ENCODE results near the gene ESAM. TPM values are rescaled to one million over a fixed set of nuclear protein-coding genes. Genes with fewer than 3 reads are reported as not detected.

Gene ESAM
- polyA plus RNA-seq, 3 donors = 59.4 to 78.9 (median 69.4) TPM

DNA sequence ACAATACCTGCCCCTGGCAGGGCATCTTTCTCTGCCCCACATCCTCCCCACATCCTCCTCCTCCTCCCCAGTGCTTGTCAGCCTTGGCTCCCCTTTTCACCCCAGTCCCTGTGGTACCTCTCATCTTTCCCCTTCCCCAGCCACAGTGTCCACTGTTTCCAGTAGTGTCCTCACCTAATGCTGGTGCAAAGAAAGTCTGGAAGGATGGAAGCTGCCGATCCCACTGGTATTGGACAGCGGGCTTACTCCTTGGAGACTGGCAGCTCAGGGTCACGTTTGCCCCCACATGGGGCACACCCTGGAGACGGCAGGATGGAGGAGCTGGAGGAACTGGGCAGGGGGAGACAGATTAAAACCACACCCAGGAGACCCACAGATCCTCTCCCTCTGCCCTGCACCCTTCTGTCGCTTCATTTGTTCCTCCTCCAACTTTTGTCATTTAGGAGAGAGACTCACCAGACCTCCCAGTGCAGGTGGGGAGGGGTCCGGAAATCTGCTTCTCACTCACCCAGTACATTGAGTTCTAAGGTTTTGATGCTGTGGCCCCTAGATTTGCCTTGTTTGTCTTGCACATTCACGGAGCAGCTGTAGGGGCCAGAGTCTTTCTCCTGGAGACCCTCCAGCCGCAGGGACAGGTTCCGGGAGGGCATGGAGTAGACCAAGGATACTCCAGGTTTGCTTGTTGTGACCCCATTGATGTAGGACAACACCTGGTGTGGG lies 5.9 kb downstream of the ESAM start:
- no peak for DNase-seq

DNA sequence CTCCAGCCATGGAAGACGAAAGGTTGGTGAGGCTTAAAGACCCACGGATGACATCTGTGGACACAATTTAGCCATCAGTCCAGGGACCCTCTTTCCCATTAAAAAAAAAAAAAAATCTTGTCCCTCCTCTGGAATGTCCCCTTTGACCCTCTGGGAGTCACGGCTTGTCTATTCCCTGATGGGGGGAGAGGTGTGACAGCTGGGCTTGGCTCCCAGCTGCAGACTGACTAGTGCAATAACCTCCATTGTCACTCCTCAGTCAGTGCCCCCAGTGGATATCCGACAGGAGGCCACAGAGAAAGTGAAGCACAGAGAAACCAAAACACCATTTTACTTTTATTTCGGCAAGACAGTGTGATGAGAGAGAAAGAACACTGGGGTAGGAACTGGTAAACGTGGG lies 7.4 kb downstream of the ESAM start:
- no peak for DNase-seq

DNA sequence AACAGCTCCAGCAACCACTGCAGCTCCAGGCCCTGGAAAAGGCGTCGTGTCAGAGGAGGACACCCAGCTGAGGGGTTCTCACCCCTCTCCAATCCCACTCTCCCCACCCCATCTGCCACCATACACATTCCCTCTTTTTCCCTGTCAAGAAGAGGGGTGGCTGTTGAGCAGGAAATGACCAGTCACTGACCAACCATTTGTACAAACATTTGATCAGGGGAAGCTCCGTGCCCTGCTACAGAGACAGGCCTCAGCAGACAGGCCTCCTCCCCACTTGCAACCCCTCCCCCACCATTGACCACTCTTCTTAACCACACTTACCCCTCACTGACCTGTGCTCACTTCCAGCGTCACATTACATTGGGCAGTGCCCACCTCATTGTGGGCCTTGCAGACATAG lies 7.8 kb downstream of the ESAM start:
- DNase-seq = no peak

DNA sequence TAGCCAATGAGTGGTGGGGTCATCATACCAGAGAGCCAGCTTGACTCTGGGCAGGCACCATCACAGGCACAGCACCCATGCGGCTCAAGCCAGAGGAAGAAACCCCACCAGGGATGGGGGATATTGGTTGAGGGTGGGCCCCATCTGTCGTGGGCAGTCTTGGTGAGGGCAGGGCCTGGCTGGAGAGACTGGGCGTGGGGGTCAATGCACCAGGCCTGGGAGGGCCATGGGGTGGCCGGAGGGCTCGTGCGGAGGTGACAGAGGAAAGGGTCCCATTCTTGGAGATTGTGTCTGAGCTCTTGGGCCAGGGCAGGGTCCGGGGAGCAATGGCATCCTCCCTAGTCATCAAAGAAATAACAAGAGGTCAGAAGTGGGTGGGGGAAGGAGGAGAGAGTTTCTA lies 8.5 kb downstream of the ESAM start:
- DNase-seq = no peak

DNA sequence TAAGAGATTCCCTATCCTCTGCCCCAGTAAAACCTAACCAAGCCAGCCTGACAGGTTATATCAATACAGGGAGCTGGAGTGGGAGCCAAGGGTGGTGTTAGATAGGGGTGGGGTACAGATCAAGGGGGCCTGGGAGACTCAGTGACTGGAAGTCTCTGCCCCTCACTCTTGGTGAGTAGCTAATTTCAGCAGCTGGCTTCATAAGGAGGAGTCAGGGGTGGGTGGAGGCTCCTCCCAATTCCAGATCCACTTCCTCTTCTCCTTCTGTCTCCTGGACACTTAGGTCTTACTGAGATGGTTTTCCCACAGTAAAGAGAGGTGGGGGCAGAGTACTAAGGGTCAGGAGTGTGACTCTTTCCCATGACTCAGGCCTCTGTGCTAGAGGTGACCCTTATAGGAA lies 8.9 kb downstream of the ESAM start:
- no peak for DNase-seq

DNA sequence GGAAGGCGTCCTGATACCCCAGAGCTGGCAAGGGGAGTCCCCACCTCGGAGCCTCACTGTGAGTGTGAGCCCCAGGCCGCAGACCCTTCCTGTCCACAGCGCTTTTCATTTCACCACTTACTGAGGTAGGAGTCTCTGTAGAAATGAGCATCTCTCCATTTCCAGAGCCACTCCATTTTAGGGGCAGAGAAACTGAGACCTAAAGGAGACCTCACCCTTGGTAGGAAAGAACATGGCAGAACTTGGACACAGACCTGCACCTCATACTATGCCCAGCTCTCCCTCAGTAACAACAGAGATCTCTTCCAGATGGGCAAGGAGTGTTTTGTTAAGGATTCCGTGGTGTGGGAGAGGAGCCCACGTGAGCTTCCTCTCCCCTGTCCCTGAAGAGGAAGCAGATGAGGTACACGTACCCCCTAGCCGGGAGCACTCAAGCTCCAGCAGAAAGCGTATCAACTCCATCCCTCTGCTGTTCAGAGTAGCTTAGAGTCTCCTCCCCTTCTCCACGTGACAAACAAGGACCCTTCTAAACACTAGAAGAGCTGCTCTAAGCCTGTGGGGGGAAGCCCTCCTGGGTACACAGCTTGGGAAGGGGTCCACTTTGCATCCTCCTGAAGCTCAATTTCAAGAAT lies 9.5 kb downstream of the ESAM start:
- no peak for DNase-seq

DNA sequence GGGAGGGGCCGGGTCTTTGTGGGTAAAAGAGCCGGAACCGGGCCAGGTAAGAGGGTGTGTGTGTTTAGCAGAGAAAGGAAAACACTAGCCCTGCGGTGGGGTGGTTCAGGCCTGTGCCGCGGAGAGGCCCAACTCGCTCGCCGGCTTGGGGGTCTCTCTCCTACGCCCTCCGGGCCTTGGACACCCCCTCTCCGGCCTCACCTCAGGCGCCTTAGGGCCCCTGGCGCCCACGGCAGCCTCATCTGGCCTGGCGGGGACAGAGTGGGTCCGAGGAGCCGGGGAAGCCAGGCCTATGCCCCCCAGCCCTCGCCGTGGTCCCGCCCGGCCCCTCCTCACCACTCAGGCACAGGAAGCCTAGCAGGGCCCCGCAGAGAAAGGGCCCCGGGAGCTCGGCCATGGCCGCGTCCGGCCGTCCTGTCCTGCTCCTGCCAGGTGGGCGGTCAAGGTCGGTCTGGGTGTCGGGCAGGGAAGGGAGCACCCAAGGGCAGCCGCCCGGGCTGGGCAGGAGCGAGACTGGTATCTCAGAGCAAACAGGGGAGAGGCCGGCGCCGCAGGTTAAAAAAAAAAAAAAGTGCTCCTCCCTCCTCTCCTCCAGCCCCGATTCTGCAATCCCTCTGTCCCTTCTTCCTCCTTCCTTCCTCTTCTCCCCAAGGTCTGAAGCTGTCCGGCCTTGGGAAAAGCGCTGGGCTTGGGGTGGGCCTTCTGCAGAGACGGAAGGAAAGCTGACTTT lies 10.2 kb downstream of the ESAM start, which contains the start of gene VSIG2:
Gene VSIG2 (minus strand): TSS at position 515 of the 730 bp plus-strand sequence. CDS start 118 bp downstream, at position 397.
- DNase-seq = no peak

DNA sequence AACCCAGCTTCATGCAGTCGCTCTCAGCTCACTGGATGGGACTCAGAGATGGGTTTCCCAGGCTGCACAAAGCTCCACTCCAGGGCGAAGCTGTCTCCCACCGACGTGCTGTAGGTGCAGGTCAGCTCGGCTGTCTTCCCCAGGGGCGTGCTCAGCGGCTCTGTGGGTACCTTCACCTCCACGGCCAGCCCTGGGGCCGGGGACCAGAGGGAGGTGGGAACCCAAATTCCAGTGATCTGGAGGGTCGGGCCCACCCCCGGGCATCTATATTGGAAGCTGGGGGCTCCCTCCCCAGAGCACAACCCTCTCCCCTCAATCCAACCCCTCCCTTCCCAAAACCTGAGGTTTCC lies 10.7 kb downstream of the ESAM start:
- no peak for DNase-seq

DNA sequence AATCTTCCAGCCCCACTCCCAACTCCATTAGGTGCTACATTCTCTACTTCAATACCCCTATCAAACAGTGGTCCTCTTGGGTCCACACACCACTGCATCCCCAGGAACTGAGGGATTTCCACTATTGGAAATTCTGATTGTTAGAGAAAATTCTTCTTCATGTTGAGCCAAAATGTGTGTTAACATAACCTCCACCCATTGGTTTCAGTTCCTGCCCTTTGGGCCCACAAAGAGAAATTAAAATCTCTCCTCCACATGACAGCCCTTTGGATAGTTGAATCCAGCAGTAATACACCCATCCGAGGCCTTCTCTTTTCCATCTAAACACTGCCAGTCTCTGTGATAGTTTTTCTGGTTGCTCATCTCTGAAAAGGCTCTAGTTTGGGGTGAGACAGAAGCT lies 12.2 kb downstream of the ESAM start:
- no peak for DNase-seq

DNA sequence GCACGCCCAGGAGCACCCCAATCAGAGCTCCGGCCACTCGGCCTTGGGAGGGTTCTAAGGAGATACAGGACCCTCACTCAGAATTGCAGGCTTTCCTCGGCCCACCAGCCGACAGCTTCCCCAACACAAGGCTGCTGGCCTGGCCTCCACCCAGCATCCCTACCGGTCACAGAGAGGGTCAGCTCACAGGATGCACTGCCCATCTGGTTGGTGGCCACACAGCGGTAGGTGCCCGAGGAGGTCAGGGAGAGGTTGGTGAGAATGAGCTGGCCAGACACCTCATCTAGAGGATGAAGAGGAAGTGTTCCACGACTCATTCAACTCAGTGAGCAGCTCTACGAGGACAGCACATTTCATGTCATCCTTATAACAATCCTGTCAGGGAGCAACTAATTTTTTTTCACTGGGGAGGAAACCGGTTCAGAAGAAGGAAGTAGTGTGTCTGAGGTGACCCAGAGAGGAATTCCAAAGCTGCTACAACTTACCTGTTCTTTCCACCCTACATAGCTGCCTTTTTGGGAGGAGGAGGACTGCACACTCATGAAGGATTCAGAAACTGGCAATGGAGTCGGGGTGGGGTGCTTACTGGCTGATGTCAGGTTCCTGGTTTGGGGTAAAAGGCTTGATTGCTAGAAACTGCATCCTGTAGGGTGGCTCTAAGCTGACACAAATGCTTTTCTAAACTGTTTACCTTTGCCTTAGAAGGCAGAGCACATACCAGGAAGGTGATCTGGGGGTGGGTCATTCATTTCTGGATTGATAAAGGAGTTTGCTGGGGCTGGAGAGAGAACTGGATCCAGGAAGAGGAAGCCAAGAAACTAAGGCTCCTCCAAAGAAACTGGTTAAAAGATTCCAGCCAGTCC lies 13.4 kb downstream of the ESAM start:
- no peak for DNase-seq

DNA sequence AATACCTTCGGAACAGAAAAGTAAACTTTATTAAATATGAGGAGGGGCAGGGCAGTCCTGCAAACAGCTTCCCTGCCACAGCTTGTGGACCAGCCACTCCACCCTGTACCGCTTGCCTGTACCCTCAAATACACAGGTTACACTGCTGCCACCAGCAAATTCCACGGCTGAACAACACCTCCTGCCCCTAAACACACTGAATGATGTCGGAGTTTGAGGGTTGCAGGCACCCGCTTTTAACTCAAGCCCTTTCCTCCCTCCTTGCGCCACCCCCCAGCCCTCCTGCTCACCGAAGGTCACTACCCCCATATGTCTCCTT lies 14.0 kb downstream of the ESAM start:
- DNase-seq = no peak

DNA sequence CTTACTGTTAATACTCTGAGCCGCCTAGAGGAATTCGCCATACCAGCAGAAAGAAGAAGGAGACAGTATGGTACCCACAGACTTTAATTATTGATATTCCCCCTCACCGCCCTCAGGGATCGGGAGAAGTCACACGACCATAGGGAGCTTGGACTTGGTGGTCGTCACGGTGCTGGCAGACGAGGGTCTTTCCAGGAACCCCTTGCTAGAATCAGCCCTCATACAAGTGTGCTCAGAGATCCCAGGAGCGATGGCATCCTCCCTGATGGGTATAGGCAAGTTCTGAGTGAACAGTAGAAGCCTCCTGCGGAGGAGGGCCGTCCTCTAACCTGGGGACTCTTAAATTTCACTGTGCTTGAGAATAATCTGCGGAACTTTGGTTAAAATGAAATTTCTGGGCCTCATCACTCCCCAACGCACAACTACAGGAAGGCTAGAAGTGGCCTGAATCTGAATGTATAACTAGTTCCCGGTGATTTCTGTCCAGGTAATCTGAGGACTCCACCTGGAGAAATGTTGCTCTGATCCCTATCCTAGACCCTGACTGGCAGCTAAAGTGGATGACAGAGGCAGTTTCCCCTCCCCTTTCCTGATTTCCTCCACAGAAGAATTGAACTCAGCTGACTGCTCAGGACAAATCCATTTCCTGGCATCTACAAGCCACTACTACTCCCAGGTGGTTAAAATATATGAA lies 14.5 kb downstream of the ESAM start:
- no peak for DNase-seq

DNA sequence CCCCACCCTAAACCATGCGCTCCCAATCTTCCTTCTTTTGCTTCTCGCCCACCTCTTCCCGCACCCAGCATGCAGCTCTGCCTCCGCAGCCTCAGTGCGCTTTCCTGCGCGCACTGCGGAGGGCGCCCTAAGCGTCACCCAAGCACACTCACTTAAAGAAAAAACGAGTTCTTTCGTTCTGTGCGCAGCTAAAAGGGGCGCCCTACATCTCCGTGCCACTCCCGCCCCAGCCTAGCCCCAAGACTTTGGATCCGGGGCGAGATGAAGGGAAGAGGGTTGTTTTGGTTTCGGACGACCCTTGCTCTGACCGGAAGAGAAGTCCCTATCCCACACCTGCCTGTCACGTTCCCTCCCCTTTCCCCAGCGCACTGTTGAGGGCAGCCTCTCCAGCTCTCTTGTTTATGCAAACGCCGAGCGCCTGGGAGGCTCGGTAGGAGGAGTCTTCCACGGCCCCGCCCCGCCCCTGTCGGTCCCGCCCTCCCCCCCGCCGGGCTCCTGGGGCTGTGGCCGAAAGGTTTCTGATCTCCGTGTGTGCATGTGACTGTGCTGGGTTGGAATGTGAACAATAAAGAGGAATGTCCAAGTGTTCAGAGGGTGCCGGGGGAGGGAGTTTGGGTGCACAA lies 15.4 kb downstream of the ESAM start:
- DNase-seq = no peak

DNA sequence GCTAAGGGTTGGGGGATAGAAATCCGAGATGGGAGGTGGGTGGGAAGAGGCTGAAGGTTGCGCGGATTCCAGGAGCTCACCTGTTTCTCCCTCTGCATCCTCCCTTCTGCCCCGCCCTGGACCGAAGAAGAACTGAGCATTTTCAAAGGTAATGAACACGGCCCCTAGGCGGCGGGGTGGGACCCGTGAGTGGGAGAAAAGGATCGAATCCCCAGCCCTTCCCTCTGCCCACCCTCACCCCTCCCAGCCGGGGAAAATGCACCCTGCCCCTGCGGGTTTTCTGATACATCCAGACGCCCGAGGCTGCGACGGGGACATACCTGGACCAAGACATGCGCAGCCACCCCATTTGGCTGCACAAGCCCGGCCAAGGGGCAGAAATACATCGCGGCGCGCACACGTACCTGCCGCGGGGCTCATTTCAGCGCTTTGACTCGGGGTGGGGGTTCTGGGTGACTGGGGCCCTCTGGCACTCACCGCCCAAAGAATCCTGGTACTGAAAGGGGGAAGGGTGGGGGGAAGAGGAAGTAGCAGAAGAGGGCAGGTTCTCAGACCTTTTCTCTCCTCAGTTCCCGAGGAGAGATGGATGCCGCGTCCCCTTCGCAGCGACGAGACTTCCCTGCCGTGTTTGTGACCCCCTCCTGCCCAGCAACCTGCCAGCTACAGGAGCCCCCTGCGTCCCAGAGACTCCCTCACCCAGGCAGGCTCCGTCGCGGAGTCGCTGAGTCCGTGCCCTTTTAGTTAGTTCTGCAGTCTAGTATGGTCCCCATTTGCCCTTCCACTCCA lies 16.1 kb downstream of the ESAM start:
- no peak for DNase-seq

DNA sequence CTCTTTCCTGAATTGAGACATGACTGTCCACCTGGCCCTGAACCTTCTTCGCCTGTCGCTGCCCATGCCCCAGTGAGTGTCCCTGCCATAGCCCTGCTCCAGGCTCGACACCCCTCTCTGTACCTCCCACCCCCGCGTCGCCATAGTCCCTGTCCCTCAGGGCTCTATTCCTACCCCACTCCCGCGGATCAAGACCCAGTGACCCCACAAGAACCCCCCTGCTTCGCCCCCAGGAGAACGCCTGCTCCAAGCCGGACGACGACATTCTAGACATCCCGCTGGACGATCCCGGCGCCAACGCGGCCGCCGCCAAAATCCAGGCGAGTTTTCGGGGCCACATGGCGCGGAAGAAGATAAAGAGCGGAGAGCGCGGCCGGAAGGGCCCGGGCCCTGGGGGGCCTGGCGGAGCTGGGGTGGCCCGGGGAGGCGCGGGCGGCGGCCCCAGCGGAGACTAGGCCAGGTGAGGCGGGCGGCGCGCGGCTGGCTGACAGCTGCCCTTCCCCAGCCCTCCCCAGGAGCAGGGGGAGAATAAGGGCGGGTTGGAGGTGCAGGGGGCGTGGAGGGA lies 16.7 kb downstream of the ESAM start:
- no peak for DNase-seq

DNA sequence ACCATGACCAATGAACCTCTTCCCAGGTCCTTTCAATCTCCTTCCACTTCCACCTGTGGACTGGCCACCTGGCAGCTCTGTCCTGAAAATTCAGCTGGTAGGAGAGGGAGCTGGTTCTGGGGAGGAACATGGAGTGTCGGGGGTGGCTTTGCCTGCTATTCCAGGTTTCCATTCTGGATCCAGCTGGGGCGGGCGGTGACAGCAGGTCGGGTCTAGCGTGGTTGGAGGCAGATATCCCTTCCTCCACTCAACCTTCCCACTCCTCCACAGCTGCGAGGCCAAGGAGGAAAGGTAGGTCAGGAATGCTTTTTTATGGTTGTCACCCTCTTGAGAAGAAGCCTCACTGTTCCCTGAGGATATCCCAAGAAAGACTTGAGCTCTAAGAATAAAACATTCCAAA lies 19.0 kb downstream of the ESAM start:
- no peak for DNase-seq

DNA sequence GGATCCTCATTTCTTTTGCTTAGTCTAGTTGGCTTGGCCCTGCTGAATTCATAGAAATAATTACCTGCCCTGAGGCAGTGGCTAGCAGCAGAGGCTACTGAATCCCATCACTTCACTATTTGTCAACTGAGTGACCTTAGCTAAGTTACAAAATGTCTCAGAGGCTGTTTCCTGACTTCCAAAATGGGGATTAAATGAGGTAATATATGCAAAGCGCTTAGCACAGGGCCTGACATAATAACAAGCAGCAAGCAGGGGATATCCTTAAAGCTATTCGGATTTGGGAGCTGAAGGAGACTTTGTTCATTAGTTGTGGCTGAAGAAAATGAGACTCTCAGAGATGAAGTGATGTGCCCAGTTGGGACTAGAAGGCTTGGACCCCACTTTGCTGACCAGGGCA lies 19.5 kb downstream of the ESAM start:
- DNase-seq = no peak

DNA sequence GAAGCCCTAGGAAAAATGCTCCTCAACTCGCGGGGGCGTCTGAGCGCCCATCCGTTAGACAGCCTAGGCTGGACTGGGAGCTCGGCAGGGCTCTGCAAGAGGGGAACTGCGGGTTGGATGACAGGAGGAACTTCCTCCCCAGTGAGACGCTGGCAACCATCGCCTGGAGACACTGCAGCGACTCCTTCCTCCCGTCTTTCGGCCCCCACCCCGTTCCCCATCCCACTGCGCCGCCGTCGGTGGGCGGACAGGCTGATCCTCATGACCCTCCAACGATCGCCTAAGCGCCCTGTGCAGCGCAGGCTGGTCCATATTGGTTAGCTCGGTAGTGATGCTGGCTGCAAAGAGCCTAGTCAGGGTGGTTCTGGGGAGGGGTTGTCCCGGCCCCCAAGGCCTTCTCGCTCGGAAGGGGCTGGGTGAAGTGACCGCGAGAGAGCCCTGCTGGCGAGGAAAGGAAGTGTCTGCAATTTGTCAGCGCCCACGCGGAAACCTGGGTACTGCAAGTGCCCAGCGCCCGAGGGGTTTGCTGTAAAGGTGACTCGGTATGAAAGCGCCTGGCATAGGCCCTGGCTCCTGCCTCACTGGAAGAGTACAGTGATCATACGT lies 21.7 kb downstream of the ESAM start:
- no peak for DNase-seq

DNA sequence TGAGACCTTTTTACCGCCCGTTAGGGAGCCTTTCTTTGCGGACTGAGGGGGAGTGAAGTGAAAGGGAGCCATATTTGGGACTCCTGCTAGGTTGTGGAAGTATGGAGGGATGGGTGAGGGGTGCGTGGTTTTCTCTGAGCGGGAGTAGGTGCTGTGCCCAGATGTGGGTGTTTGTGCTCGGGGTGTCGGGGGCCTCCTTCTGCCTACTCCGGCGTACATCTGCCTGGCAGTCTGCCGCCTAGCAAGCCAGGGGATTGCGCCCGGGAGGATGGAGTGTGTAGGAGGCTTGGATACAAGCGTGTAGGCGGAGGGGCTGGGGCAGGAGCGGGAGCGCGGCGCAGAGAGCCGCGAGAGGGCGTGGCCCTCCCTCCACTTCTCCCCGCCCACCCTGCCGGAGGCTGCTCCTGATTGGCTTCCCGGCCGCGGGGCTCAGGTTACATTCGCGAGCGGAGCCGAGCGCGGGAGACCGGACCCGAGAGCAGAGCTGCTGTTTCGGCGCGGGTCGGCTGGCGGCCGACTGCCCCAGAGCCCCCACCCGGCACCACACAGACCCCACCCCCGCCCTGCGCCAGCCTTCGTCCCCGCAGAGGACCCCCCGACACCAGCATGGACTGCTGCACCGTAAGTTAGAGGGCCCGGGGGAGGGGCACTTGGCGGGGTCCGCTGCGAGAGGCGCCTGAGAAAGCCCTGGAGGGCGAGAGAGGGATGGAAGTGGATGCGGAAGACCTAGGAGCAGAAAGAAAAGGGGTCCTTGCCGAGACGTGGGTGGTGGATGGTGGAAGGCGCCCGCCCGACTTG lies 22.4 kb downstream of the ESAM start, which contains the start of gene NRGN:
Gene NRGN (plus strand): TSS at position 464 of the 798 bp plus-strand sequence. CDS start 143 bp downstream, at position 607.
- peak; percentile 95 for DNase-seq

All from renal pelvis (tissue), 4 donors.